ENCODE measurements around the gene HSPG2. TPM values are rescaled to one million over a fixed set of nuclear protein-coding genes. Genes with fewer than 3 reads are reported as not detected.

Gene HSPG2
- total RNA-seq, 1 donor from 2014 or later, result 3.7 TPM

GRCh38 chr1:21879928-21880618 is 57.0 kb downstream of the HSPG2 start:
- no peak for DNase-seq

GRCh38 chr1:21878840-21879478 is 58.2 kb downstream of the HSPG2 start:
- no peak for DNase-seq

- no peak for DNase-seq
Observed at GRCh38 chr1:21878009-21878773, 58.9 kb downstream of the HSPG2 start.

GRCh38 chr1:21876267-21876666 is 60.8 kb downstream of the HSPG2 start:
- DNase-seq, result no peak

- no peak for DNase-seq
Observed at GRCh38 chr1:21875621-21876063, 61.5 kb downstream of the HSPG2 start.

- no peak for DNase-seq
Observed at GRCh38 chr1:21874778-21875547, 62.1 kb downstream of the HSPG2 start.

GRCh38 chr1:21874328-21874727 is 62.8 kb downstream of the HSPG2 start:
- no peak for DNase-seq

- DNase-seq, result no peak
Observed at GRCh38 chr1:21873761-21874160, 63.3 kb downstream of the HSPG2 start.

GRCh38 chr1:21873174-21873573 is 63.9 kb downstream of the HSPG2 start:
- no peak for DNase-seq

- no peak for DNase-seq
Observed at GRCh38 chr1:21872445-21873079, 64.5 kb downstream of the HSPG2 start.

GRCh38 chr1:21871943-21872342 is 65.2 kb downstream of the HSPG2 start:
- no peak for DNase-seq

GRCh38 chr1:21870611-21871010 is 66.5 kb downstream of the HSPG2 start:
- no peak for DNase-seq

- DNase-seq, result peak; percentile 38
Observed at GRCh38 chr1:21869620-21870121, 67.4 kb downstream of the HSPG2 start.

- DNase-seq, result no peak
Observed at GRCh38 chr1:21868941-21869454, 68.1 kb downstream of the HSPG2 start.

- no peak for DNase-seq
Observed at GRCh38 chr1:21868482-21868881, 68.6 kb downstream of the HSPG2 start.

GRCh38 chr1:21867451-21867996 is 69.6 kb downstream of the HSPG2 start:
- no peak for DNase-seq

GRCh38 chr1:21866707-21867043 is 70.4 kb downstream of the HSPG2 start:
- DNase-seq, result no peak

- DNase-seq, result no peak
Observed at GRCh38 chr1:21865943-21866706, 71.0 kb downstream of the HSPG2 start.

GRCh38 chr1:21865609-21865942 is 71.5 kb downstream of the HSPG2 start:
- DNase-seq, result no peak

- DNase-seq, result no peak
Observed at GRCh38 chr1:21864730-21865129, 72.4 kb downstream of the HSPG2 start.

- DNase-seq, result no peak
Observed at GRCh38 chr1:21863981-21864380, 73.1 kb downstream of the HSPG2 start.
